Thymus (tissue), 11 donors: ENCODE measurements around the gene PCF11. TPM values are rescaled to one million over a fixed set of nuclear protein-coding genes. Genes with fewer than 3 reads are reported as not detected.
A peak's percentile ranks its signal among the peaks of the same experiment; 100 is the strongest.

ENCODE experiments used
- DNase-seq, 9 donors: peaks; one replicate each; pipeline ENCODE4 v3.0.0-alpha.2; 2013; ENCODE audit warnings: low spot score in 9 of 9, low read depth in 6 of 9, missing footprints in 1 of 9
- H3K27ac ChIP-seq, 2 donors: one replicate each; pipeline ENCODE4 v1.5.1; 2013; ENCODE audit warnings: control low read depth in 1 of 2, low read depth in 1 of 2, low read length in 1 of 2, mild to moderate bottlenecking in 1 of 2, moderate library complexity in 1 of 2
- H3K27me3 ChIP-seq, 2 donors: one replicate each; pipeline ENCODE4 v1.5.1; 2013; ENCODE audit warnings: low read length in 1 of 2; ENCODE audit not compliant: control insufficient read depth in 2 of 2, insufficient read depth in 1 of 2
- H3K36me3 ChIP-seq, 2 donors: one replicate each; pipeline ENCODE4 v1.5.1; 2013; ENCODE audit warnings: low read length in 1 of 2, mild to moderate bottlenecking in 1 of 2, moderate library complexity in 1 of 2; ENCODE audit not compliant: control insufficient read depth in 2 of 2, insufficient read depth in 2 of 2
- H3K4me1 ChIP-seq, 2 donors: one replicate each; pipeline ENCODE4 v1.5.1; 2013; ENCODE audit warnings: low read length in 2 of 2; ENCODE audit not compliant: control insufficient read depth in 2 of 2, insufficient read depth in 2 of 2
- H3K4me3 ChIP-seq, 2 donors: one replicate each; pipeline ENCODE4 v1.5.1; 2013; ENCODE audit warnings: low read length in 2 of 2, control low read depth in 1 of 2, mild to moderate bottlenecking in 1 of 2
- H3K9me3 ChIP-seq, 2 donors: one replicate each; pipeline ENCODE4 v1.5.1; 2013; ENCODE audit warnings: low read length in 1 of 2, mild to moderate bottlenecking in 1 of 2; ENCODE audit not compliant: control insufficient read depth in 2 of 2, insufficient read depth in 1 of 2
- WGBS: extraction: QIAGEN DNeasy Blood & Tissue Kit; methylation state at CpG from one replicate; pipeline ENCODE4 v1.1.7; 2013; 5-methylcytosine and 5-hydroxymethylcytosine counted together
- polyA plus RNA-seq: library from polyadenylated mRNA; stranded (reverse); fragments of 200-250 nt; gene quantifications from one replicate; pipeline ENCODE4 v1.2.3, GENCODE V29; 2013
- total RNA-seq: library from RNA; stranded (reverse); fragments of 120-200 nt; gene quantifications from one replicate; pipeline ENCODE4 v1.2.4, GENCODE V29; 2013
- donor health status: healthy.

Gene PCF11
- total and polyA plus RNA-seq, 2 donors: 51.8 to 62.8 TPM

DNA sequence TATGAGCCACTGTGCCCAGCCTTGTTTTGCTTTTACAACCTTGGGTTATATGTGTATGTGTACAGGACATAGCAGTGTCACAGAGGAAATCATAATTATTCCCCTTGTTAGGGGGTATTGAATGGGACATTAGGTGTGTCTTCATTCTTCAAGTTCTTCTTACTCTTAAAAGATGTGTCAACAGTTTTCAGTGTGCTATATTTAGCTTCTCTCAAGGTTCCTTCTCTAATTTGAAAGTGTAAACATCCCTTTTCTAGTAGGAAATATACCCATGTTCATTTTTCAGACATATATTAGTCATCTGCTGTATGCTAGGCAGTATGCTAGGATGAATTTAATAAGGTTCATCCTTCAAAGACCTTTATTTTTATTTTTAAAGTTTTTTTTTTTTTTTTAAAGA, 17.1 kb downstream of the PCF11 start:
- no peak for DNase-seq
- H3K36me3 ChIP-seq: peaks cover 24 to 71% of the 10 kb centered on the region in 2 donors

DNA sequence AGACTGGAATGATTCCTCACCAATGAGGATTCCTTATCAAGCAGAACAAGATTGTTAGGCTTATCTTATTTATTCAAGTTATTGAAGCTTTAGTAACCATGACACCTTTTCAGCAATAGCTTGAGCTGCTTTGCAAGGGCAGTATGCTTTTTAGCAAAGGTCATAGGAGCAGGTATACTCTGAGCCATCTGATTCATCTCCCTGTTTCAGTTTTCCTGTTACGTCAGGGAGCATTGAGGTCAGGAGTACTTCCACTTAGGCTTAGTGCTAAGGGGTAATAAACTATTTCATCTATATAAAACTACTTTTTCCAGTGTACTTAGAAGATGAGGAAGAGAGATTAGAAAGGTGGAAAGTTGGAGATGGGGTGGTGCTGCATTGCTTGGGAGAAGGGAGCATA, 18.9 kb downstream of the PCF11 start:
- WGBS: 100% methylated on average over 1 of the region's 1 CpG
- peaks cover 26 to 70% of the 10 kb centered on the region in 2 donors for H3K36me3 ChIP-seq
- H3K4me3 ChIP-seq: no peak overlapping the region
- no peaks in the 10 kb centered on the region for H3K9me3 ChIP-seq
- no peaks in the 10 kb centered on the region for H3K27me3 ChIP-seq
- DNase-seq: no peak
- H3K27ac ChIP-seq: no peak overlapping the region
- H3K4me1 ChIP-seq: peaks cover 0 to 5% of the 10 kb centered on the region in 2 donors

More for the DNA sequence above, 17.1 kb downstream of the PCF11 start:
- Histone ChIP-seq H3K4me1 (peaks cover 5% of the 10 kb centered on the region in 2 donors), H3K27ac (no peak overlapping the region), H3K4me3 (no peak overlapping the region), H3K27me3 (no peaks in the 10 kb centered on the region), H3K9me3 (no peaks in the 10 kb centered on the region)

DNA sequence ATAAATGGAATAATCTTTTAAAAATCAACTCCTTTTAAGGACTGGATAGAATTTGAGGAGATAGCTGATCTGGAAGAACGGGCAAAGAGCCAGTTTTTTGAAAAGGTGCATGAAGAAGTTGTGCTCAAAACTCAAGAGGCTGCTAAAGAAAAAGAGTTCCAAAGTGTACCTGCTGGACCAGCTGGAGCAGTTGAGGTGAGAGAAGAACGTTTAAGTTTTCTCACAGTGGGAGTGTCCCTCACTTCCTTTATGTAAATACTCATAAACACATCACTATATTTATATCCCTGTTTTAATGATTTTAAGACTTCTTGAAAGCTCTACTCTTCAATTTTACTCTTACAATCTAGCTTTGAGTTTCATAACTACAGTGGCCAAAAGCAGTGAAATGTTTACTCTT, 24.9 kb downstream of the PCF11 start:
- Histone ChIP-seq H3K27ac (no peak overlapping the region), H3K4me1 (no peaks in the 10 kb centered on the region), H3K9me3 (no peaks in the 10 kb centered on the region), H3K27me3 (no peaks in the 10 kb centered on the region), H3K4me3 (no peak overlapping the region), H3K36me3 (peaks cover 29 to 73% of the 10 kb centered on the region in 2 donors)
- DNase-seq: no peak
- 74% methylated on average over 2 of the region's 2 CpGs for WGBS

DNA sequence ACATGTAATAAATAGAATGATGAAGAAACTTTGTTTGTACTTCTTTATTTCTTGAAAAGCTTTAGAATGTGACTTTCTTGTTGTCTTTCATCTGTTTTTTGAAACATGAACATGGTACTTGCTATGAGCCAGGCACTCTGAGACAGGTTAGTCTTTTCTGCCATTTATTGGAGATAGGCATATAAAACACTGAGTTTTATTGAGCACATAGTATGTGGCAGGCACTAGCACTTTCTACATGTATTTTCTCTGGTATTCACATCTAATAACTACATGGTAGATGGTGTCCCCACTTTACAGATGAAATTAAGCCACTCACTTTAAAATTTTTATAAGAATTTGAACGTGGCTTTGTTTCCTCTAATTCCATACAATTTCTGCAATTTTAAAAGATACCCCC, 28.8 kb downstream of the PCF11 start:
- Histone ChIP-seq H3K9me3 (no peaks in the 10 kb centered on the region), H3K4me3 (no peak overlapping the region), H3K27ac (no peak overlapping the region), H3K27me3 (no peaks in the 10 kb centered on the region), H3K36me3 (peaks cover 20 to 62% of the 10 kb centered on the region in 2 donors), H3K4me1 (no peaks in the 10 kb centered on the region)
- no peak for DNase-seq
- 98% methylated on average over 1 of the region's 1 CpG for WGBS

DNA sequence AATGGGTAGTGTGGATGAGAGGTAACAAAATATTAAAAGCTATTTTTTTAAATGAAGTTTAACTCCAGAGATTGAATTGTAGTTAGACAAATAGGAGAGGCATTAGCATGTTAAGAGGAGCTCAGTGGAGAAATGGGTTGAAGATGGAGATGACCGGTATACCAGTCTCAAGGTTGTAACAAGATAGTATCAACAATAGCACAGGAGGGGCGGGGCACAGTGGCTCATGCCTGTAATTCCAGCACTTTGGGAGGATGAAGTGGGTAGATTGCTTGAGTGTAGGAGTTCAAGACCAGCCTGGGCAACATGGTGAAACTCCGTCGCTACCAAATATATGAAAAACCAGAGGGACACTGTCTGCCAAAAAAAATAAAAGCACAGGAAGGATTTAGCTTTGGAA, 30.5 kb downstream of the PCF11 start:
- H3K9me3 ChIP-seq: no peaks in the 10 kb centered on the region
- H3K36me3 ChIP-seq: peaks cover 20 to 54% of the 10 kb centered on the region in 2 donors
- peaks cover 0 to 2% of the 10 kb centered on the region in 2 donors for H3K4me1 ChIP-seq
- no peak overlapping the region for H3K4me3 ChIP-seq
- WGBS: 98% methylated on average over 4 of the region's 4 CpGs
- no peak for DNase-seq
- H3K27ac ChIP-seq: no peak overlapping the region
- no peaks in the 10 kb centered on the region for H3K27me3 ChIP-seq

DNA sequence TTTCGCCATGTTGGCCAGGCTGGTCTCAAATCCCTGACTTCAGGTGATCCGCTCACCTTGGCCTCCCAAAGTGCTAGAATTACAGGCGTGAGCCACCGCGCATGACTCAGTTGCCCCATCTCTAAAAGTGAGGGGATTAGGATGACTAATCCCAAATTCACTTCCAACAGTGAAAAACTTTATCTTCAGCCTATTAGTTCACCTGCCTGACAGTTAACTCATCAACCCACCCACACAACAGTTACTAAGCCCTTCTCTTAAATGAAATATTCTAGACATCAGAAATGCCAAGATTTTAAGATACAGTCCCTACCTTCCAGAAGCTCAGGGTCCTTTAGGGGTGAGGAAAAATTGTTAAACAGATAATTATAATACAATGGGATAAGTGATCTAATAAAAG, 34.6 kb downstream of the PCF11 start:
- Histone ChIP-seq H3K4me1 (peaks cover 11 to 13% of the 10 kb centered on the region in 2 donors), H3K27me3 (no peaks in the 10 kb centered on the region)

DNA sequence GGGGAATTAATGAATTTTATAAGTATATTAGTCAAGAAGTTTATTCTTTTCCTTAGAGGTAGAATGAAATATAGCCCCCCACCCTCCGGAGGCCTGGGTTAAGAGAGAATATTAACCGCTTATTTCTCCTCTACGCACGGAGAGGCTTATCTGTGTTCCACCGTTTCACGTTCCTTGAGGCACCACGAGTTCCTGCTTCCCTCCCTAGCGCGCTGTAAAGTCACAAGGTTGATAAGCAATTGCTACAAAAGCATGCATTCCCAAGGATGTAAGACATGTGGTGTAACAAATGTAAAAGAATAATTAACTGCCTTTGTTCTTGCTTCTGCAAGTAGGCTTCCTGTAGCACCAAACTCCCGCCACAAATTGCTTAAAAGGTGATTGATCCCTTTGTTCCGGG, 35.1 kb downstream of the PCF11 start:
- Histone ChIP-seq H3K9me3 (no peaks in the 10 kb centered on the region), H3K27ac (no peak overlapping the region), H3K36me3 (peaks cover 0 to 15% of the 10 kb centered on the region in 2 donors), H3K4me3 (no peak overlapping the region), H3K27me3 (no peaks in the 10 kb centered on the region), H3K4me1 (peaks cover 11 to 13% of the 10 kb centered on the region in 2 donors)
- no peak for DNase-seq
- WGBS: 92% methylated on average over 11 of the region's 11 CpGs

More for the DNA sequence above, 34.6 kb downstream of the PCF11 start:
- no peak overlapping the region for H3K27ac ChIP-seq
- no peak for DNase-seq
- H3K36me3 ChIP-seq: peaks cover 3 to 19% of the 10 kb centered on the region in 2 donors
- no peak overlapping the region for H3K4me3 ChIP-seq
- no peaks in the 10 kb centered on the region for H3K9me3 ChIP-seq
- 98% methylated on average over 5 of the region's 5 CpGs for WGBS

DNA sequence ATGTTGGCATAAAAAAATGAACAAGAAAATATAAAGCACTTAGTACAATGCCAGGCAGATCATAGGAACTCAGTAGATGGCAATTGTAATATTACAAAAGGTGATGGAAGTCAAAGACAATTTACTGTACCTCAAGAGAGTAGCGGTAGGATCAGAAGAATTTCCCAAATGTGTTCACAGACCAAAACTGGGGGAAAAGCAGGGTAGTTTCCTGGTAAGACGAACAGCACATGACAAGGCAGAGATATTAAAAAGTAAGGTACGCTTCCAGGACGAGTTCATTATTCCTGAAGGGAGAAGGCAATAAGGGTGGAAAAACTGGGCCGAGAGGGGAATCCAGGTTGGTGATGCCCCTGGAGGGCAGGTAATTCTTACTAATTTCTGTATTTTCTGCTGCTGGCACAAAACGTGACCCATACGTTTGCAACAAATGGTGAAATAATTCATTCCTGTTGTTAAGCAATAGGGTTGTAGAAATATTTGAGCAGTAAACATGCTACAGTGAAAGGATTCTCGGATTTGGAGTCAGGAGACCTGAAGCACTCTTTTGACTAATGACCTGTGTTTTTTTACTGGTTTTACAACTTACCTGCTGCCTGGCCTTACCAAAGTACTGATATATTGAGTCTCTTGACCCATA, 35.8 kb downstream of the PCF11 start:
- Histone ChIP-seq H3K9me3 (no peaks in the 10 kb centered on the region), H3K27me3 (no peaks in the 10 kb centered on the region), H3K4me1 (peaks cover 11 to 13% of the 10 kb centered on the region in 2 donors), H3K4me3 (peak overlapping the region; percentile 66 to 94), H3K36me3 (peaks cover 0 to 11% of the 10 kb centered on the region in 2 donors), H3K27ac (peak overlapping the region; percentile 57 to 83)
- WGBS: 34% methylated on average over 8 of the region's 8 CpGs
- DNase-seq: peak in 2 of 9 donors; percentile 4 to 11

DNA sequence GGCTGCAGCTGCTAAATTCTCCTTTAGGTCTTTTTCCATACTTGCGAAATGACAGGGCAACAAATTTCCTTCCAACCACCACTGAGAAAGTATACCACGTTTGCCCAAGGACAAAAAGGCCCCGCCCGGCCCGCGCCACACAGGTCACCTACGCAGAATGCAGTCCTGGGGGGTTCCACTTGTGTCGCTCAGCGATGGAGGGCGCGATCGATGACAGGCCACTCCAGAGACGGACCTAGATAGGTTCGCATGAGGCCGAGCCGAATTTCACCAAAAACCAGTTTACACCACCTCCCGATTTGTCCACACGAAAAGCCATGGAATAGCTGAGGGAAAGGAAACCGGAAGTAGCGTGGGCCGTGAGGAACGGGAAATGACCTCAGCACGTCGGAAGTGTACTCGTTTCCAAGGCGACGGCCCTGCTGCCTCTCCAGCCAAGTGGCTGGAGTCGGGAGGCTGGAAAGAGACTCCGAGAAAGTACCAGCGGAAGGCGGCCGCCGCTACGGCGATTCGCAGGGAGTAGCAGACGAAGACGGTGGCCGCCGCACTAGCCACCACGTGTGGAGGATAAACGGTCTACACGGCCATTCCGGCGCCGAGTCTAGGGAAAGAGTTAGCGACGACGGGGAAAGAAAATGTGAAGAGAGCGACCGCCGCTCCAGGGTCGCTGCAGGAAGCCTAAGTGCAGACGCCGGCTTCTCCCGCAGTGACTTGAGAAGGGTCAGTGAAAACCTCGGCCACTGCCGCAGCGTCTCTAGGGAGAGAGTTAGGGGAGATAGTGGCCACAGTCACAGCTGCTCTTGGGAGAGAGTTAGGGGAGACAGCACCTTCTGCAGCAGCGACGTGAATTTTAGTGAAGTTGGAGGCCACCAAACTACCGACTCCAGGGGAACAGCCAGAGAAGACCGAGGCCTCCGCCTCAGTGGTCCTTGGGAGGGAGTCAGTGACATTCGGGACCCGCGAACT, 36.7 kb downstream of the PCF11 start, which contains the start of gene ANKRD42:
ANKRD42 (plus strand) TSS at position 398 of the 966 bp plus-strand sequence. CDS start 959 bp downstream, outside the sequence.
- peak; percentile 79 to 94 (median 88) for DNase-seq
- Histone ChIP-seq H3K4me1 (peaks cover 11 to 13% of the 10 kb centered on the region in 2 donors), H3K9me3 (no peaks in the 10 kb centered on the region), H3K4me3 (peak within 1 kb of the TSS; percentile 66 to 94), H3K27me3 (no peaks in the 10 kb centered on the region), H3K27ac (peak within 1 kb of the TSS; percentile 70 to 84), H3K36me3 (peaks cover 0 to 11% of the 10 kb centered on the region in 2 donors)
- WGBS: under 1% methylated on average over 67 of the region's 67 CpGs
